Choroid plexus epithelial cell (primary cell): Measurements from ENCODE around the gene FER.
"Not testable (repeated sequence)": the region's sequence is repeated elsewhere in the genome, so short reads cannot be mapped to it uniquely, and the experiment has no call there.

ENCODE experiments used
- DNase-seq: peaks from one replicate; pipeline ENCODE4 v3.0.0-alpha.2; 2010; ENCODE audit warnings: low read depth
- H3K4me3 ChIP-seq: 2 replicates; pipeline ENCODE4 v1.5.1; 2011; ENCODE audit warnings: low read depth, mild to moderate bottlenecking, control low read depth, low read length, moderate library complexity
- TF ChIP-seq, protein P1 (sequence below): conservative IDR thresholded peaks from 2 replicates; pipeline ENCODE4 v1.5.1; 2011; ENCODE audit warnings: low read depth, mild to moderate bottlenecking, control low read depth, inconsistent platforms, low read length, moderate library complexity

Gene FER

DNA sequence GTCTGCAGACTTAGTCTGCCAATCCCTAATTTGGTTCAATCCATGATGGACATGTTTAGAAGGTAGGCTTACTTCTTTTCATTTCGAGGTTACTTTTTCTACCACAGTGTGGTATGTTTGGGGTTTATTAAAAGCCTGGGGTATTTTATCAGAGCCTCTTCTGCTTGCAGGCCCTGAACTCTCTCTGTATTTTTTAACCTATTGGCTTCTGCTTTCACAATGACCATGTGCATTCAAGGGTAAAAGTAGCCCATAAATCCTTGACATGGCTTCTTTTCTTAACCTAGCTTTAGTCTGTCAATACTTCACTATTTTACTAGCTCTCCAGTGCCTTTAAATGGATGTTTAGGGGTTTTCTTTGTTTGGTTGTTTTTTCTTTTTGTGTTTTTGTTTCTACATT, 286.6 kb downstream of the FER start:
- TF ChIP-seq, protein P1, sequence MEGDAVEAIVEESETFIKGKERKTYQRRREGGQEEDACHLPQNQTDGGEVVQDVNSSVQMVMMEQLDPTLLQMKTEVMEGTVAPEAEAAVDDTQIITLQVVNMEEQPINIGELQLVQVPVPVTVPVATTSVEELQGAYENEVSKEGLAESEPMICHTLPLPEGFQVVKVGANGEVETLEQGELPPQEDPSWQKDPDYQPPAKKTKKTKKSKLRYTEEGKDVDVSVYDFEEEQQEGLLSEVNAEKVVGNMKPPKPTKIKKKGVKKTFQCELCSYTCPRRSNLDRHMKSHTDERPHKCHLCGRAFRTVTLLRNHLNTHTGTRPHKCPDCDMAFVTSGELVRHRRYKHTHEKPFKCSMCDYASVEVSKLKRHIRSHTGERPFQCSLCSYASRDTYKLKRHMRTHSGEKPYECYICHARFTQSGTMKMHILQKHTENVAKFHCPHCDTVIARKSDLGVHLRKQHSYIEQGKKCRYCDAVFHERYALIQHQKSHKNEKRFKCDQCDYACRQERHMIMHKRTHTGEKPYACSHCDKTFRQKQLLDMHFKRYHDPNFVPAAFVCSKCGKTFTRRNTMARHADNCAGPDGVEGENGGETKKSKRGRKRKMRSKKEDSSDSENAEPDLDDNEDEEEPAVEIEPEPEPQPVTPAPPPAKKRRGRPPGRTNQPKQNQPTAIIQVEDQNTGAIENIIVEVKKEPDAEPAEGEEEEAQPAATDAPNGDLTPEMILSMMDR = no peak
- no peak for DNase-seq
- no peak overlapping the region for H3K4me3 ChIP-seq

- no peak overlapping the region for H3K4me3 ChIP-seq
These were observed 287.7 kb downstream of the FER start for GRCh38 chr5:109035436-109035835.

GRCh38 chr5:109038209-109038840, 290.6 kb downstream of the FER start:
- peak; percentile 42 for DNase-seq
- no peak overlapping the region for H3K4me3 ChIP-seq
- TF ChIP-seq, protein P1 = no peak

More at GRCh38 chr5:109035436-109035835, 287.7 kb downstream of the FER start:
- DNase-seq = no peak
- TF ChIP-seq, protein P1 = no peak

GRCh38 chr5:109041317-109041716, 293.6 kb downstream of the FER start:
- no peak overlapping the region for H3K4me3 ChIP-seq
- DNase-seq = no peak
- TF ChIP-seq, protein P1 = no peak

DNA sequence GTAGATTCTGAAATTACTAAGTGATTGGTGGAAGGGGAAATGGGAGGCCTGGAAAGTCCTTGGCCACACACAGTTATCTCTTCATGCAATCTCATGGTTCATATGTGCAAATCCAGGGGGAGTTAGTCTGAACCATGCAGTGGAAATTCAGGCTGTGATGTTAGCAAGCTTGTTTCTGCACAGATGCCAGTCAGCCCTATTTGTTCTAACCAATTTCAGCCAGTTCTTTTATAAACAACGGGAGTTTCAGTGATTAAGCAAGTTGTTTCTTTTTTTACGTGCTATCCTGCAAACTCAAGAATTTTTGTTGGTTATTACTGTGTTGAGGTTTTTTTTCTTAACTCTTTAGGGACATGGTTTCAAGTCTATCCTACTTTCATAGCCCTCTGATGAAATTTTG, 298.0 kb downstream of the FER start:
- TF ChIP-seq, protein P1 = no peak
- peak; percentile 43 for DNase-seq
- H3K4me3 ChIP-seq = no peak overlapping the region

GRCh38 chr5:109049565-109049964, 301.9 kb downstream of the FER start:
- no peak for DNase-seq
- H3K4me3 ChIP-seq = no peak overlapping the region

DNA sequence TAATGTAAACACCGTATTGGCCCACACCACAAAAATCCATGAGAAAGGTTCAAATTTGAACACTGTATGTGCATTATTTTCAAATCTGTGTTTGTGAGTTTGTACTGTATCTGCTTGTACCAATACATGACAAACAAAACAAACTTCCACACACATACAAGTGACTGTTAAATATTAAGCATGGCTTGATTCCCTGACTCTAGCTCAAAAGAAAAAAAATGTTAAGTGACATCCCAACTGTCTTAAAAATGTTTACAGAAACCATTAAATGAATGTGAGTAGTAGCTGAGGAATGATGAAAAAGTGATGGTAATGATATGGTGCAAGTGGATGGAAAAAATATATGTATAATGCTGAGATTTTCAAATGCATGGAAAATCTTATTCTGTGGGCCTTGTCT, 302.6 kb downstream of the FER start:
- DNase-seq, H3K4me3 ChIP-seq: not testable (repeated sequence)

More at GRCh38 chr5:109049565-109049964, 301.9 kb downstream of the FER start:
- TF ChIP-seq, protein P1 = no peak

- DNase-seq, H3K4me3 ChIP-seq: not testable (repeated sequence)
These were observed 304.5 kb downstream of the FER start for GRCh38 chr5:109052216-109052615.
